H1 (cell line): ENCODE data around the gene CAT. TPM values are rescaled to one million over a fixed set of nuclear protein-coding genes. Genes with fewer than 3 reads are reported as not detected.

Source experiments
- CTCF ChIA-PET: fragments of 300-600 bp; sonication (Branson Sonifier 250); formaldehyde crosslinking; loops from one replicate; lab custom pipeline; 2021; ENCODE audit not compliant: partially characterized antibody; lab: Charles Lee
- POLR2A ChIA-PET: fragments of 300-600 bp; sonication (Branson Sonifier 250); formaldehyde crosslinking; loops from one replicate; lab custom pipeline; 2021; ENCODE audit warnings: inconsistent platforms; ENCODE audit not compliant: partially characterized antibody; lab: Charles Lee
- DNase-seq, 2 experiments: peaks; one replicate each; pipeline versions ENCODE4 v3.0.0 to v3.0.0-alpha.2; 2010 to 2022; ENCODE audit warnings: low spot score in 2 of 2, low read depth in 1 of 2, mixed read lengths in 1 of 2
- FAIRE-seq: peaks from 2 replicates; lab custom pipeline; 2011; peaks lifted over from hg19 to GRCh38; lab: Jason Lieb, UNC
- H2AFZ ChIP-seq: 2 replicates; pipeline ENCODE4 v1.8.1; 2012; ENCODE audit warnings: low read length, inconsistent platforms
- H2AK5ac ChIP-seq: 2 replicates; pipeline ENCODE4 v1.6.1; 2013; ENCODE audit warnings: low read depth, low read length
- H2BK120ac ChIP-seq: replicated peaks from 2 replicates; pipeline ENCODE3; 2013; ENCODE audit warnings: low read depth, low read length, inconsistent platforms
- H2BK12ac ChIP-seq: 2 replicates; pipeline ENCODE4 v1.6.1; 2013; ENCODE audit warnings: low read depth, low read length
- H2BK15ac ChIP-seq: 2 replicates; pipeline ENCODE4 v1.6.1; 2013; ENCODE audit warnings: low read length
- H2BK20ac ChIP-seq: 2 replicates; pipeline ENCODE4 v1.6.1; 2013; ENCODE audit warnings: low read length
- H2BK5ac ChIP-seq: 2 replicates; pipeline ENCODE4 v1.6.1; 2013; ENCODE audit warnings: low read depth, low read length
- H3K14ac ChIP-seq: 2 replicates; pipeline ENCODE4 v1.6.1; 2013; ENCODE audit warnings: inconsistent platforms; ENCODE audit not compliant: insufficient read length
- H3K18ac ChIP-seq: 2 replicates; pipeline ENCODE4 v1.6.1; 2013; ENCODE audit warnings: low read length; ENCODE audit errors: extremely low read depth
- H3K23ac ChIP-seq: 2 replicates; pipeline ENCODE4 v1.6.1; 2013; ENCODE audit warnings: inconsistent platforms; ENCODE audit not compliant: insufficient read length
- H3K23me2 ChIP-seq: 2 replicates; pipeline ENCODE4 v1.6.1; 2013; ENCODE audit warnings: low read depth, low read length
- H3K27ac ChIP-seq: 2 replicates; pipeline ENCODE4 v1.6.1; 2011; ENCODE audit warnings: low read depth, low read length, inconsistent platforms
- H3K27me3 ChIP-seq, 4 experiments: replicated peaks in 1 of 4; 1 replicate in 1 of 4; 2 replicates in 3 of 4; pipeline versions ENCODE4 v1.6.1 to v1.8.1; 2011 to 2013; ENCODE audit warnings: low read length in 3 of 4, mild to moderate bottlenecking in 3 of 4, inconsistent platforms in 2 of 4, mixed read lengths in 2 of 4, moderate library complexity in 1 of 4; ENCODE audit not compliant: control insufficient read depth in 3 of 4, insufficient read depth in 3 of 4; ENCODE audit errors: extremely low read depth in 1 of 4
- H3K36me3 ChIP-seq, 4 experiments: 2 replicates each; pipeline versions ENCODE4 v1.6.1 to v1.8.1; 2011 to 2013; ENCODE audit warnings: mild to moderate bottlenecking in 4 of 4, low read length in 3 of 4, moderate library complexity in 2 of 4, control low read depth in 1 of 4, inconsistent platforms in 1 of 4; ENCODE audit not compliant: insufficient read depth in 4 of 4, control insufficient read depth in 2 of 4
- H3K4ac ChIP-seq: replicated peaks from 2 replicates; pipeline ENCODE3; 2013; ENCODE audit warnings: low read length, low read depth, mixed read lengths, inconsistent platforms; ENCODE audit not compliant: insufficient read length
- H3K4me1 ChIP-seq, 4 experiments: replicated peaks in 1 of 4; 1 replicate in 1 of 4; 2 replicates in 3 of 4; pipeline versions ENCODE4 v1.6.1 to v1.8.1; 2011 to 2013; ENCODE audit warnings: low read length in 3 of 4, inconsistent platforms in 2 of 4, mixed read lengths in 1 of 4; ENCODE audit not compliant: insufficient read depth in 4 of 4, control insufficient read depth in 3 of 4
- H3K4me2 ChIP-seq, 2 experiments: 2 replicates each; pipeline versions ENCODE4 v1.6.1 to v1.8.1; 2011 to 2013; ENCODE audit warnings: low read depth in 2 of 2, low read length in 2 of 2, control low read depth in 1 of 2, inconsistent platforms in 1 of 2, mild to moderate bottlenecking in 1 of 2; ENCODE audit not compliant: insufficient read depth in 1 of 2
- H3K4me3 ChIP-seq, 4 experiments: fragments of 200-600, 300-600 bp in 1 of 4; sonication (generic), shearing (Covaris generic), sonication (Bioruptor Twin) in 1 of 4; 2 replicates each; pipeline versions ENCODE4 v1.5.1 to v1.8.1; 2011 to 2016; ENCODE audit warnings: low read length in 4 of 4, low read depth in 3 of 4, control low read depth in 2 of 4, inconsistent platforms in 2 of 4, mild to moderate bottlenecking in 2 of 4, mixed read lengths in 1 of 4, moderate library complexity in 1 of 4; ENCODE audit not compliant: insufficient read depth in 2 of 4; ENCODE audit errors: extremely low read depth in 1 of 4
- H3K56ac ChIP-seq: replicated peaks from 2 replicates; pipeline ENCODE3; 2013; ENCODE audit warnings: low read depth, mild to moderate bottlenecking, mixed read lengths, low read length, inconsistent platforms; ENCODE audit not compliant: insufficient read length
- H3K79me1 ChIP-seq: 2 replicates; pipeline ENCODE4 v1.6.1; 2013; ENCODE audit warnings: low read depth, low read length, control low read depth
- H3K79me2 ChIP-seq, 2 experiments: 2 replicates each; pipeline versions ENCODE4 v1.6.1 to v1.8.1; 2012 to 2013; ENCODE audit warnings: low read length in 2 of 2, mild to moderate bottlenecking in 2 of 2, inconsistent platforms in 1 of 2; ENCODE audit not compliant: insufficient read depth in 2 of 2, control insufficient read depth in 1 of 2
- H3K9ac ChIP-seq, 4 experiments: replicated peaks in 1 of 4; 1 replicate in 1 of 4; 2 replicates in 3 of 4; pipeline versions ENCODE4 v1.6.1 to v1.8.1; 2011 to 2013; ENCODE audit warnings: low read depth in 3 of 4, low read length in 3 of 4, control low read depth in 2 of 4, mild to moderate bottlenecking in 2 of 4, moderate library complexity in 2 of 4, inconsistent platforms in 1 of 4; ENCODE audit errors: extremely low read depth in 1 of 4
- H3K9me3 ChIP-seq, 2 experiments: 2 replicates each; pipeline versions ENCODE4 v1.6.1 to v1.8.1; 2012 to 2013; ENCODE audit warnings: mild to moderate bottlenecking in 2 of 2, moderate library complexity in 2 of 2, control low read depth in 1 of 2, inconsistent platforms in 1 of 2, low read depth in 1 of 2, low read length in 1 of 2, mixed read lengths in 1 of 2; ENCODE audit not compliant: insufficient read depth in 2 of 2
- H4K20me1 ChIP-seq, 2 experiments: replicated peaks in 1 of 2; 2 replicates each; pipeline versions ENCODE3 to v1.8.1; 2011 to 2013; ENCODE audit warnings: inconsistent platforms in 2 of 2, low read length in 2 of 2, mild to moderate bottlenecking in 1 of 2; ENCODE audit not compliant: insufficient read depth in 2 of 2, control insufficient read depth in 1 of 2
- H4K5ac ChIP-seq: 2 replicates; pipeline ENCODE4 v1.6.1; 2013; ENCODE audit warnings: low read length, low read depth, mixed read lengths, inconsistent platforms; ENCODE audit not compliant: insufficient read length
- H4K8ac ChIP-seq: 2 replicates; pipeline ENCODE4 v1.8.0; 2013; ENCODE audit warnings: mild to moderate bottlenecking, moderate library complexity, low read length, inconsistent platforms; ENCODE audit not compliant: insufficient read depth; ENCODE audit errors: extremely low read depth
- H4K91ac ChIP-seq: replicated peaks from 2 replicates; pipeline ENCODE3; 2013; ENCODE audit warnings: low read length, mixed read lengths, inconsistent platforms; ENCODE audit not compliant: insufficient read length
- BCL11A ChIP-seq, 2 experiments: IDR thresholded peaks; one replicate each; pipeline ENCODE4 v1.6.1; 2011; ENCODE audit warnings: low read depth in 2 of 2, low read length in 2 of 2, mild to moderate bottlenecking in 2 of 2
- CHD2 ChIP-seq: IDR thresholded peaks from 2 replicates; pipeline ENCODE4 v1.6.1; 2012; ENCODE audit warnings: low read length, improper control_type of control experiment
- CTCF ChIP-seq, 3 experiments: IDR thresholded peaks; 1 replicate in 2 of 3; 2 replicates in 1 of 3; pipeline versions ENCODE4 v1.5.1 to v1.6.1; 2011; ENCODE audit warnings: low read length in 3 of 3, mild to moderate bottlenecking in 3 of 3, inconsistent platforms in 2 of 3, low read depth in 1 of 3, moderate library complexity in 1 of 3; ENCODE audit not compliant: insufficient read depth in 1 of 3; ENCODE audit errors: control extremely low read depth in 1 of 3
- GABPA ChIP-seq: IDR thresholded peaks from 2 replicates; pipeline ENCODE4 v1.6.1; 2011; ENCODE audit warnings: mild to moderate bottlenecking, low read length, moderate library complexity, borderline replicate concordance; ENCODE audit not compliant: insufficient read depth
- GTF2F1 ChIP-seq: IDR thresholded peaks from 2 replicates; pipeline ENCODE4 v1.6.1; 2012; ENCODE audit warnings: low read depth, low read length, improper control_type of control experiment, borderline replicate concordance
- RNF2 ChIP-seq: fragments of 200-900, 300-1000 bp; sonication (generic); IDR thresholded peaks from 2 replicates; pipeline ENCODE4 v1.7.1; 2016; ENCODE audit warnings: borderline replicate concordance, low read depth, mild to moderate bottlenecking, antibody characterized with exemption, low read length; ENCODE audit not compliant: poor library complexity, severe bottlenecking; ENCODE audit errors: missing control alignments
- SIX5 ChIP-seq: IDR thresholded peaks from 2 replicates; pipeline ENCODE4 v1.6.1; 2011; ENCODE audit warnings: mild to moderate bottlenecking, low read depth, low read length
- SP1 ChIP-seq: IDR thresholded peaks from 2 replicates; pipeline ENCODE4 v1.6.1; 2011; ENCODE audit warnings: low read depth, low read length
- USF2 ChIP-seq: IDR thresholded peaks from 2 replicates; pipeline ENCODE4 v1.6.1; 2011; ENCODE audit warnings: low read length, improper control_type of control experiment
- WGBS, 2 experiments: shearing (Covaris generic) in 1 of 2; methylation state at CpG; one replicate each; pipeline versions ENCODE4 v1.1.6 to v1.1.7; 2013 to 2015; ENCODE audit warnings: low lambda C conversion rate in 2 of 2, mixed read lengths in 2 of 2, inconsistent platforms in 1 of 2, low coverage in 1 of 2, missing lambda C conversion rate in 1 of 2; ENCODE audit not compliant: insufficient replicate concordance in 2 of 2, insufficient coverage in 1 of 2, insufficient read length in 1 of 2; ENCODE audit errors: extremely low coverage in 1 of 2, missing lambda C conversion rate in 1 of 2; 5-methylcytosine and 5-hydroxymethylcytosine counted together
- polyA plus RNA-seq, 7 experiments: library from polyadenylated mRNA; depleted of rRNA in 3 of 7; stranded (reverse) in 5 of 7; unstranded in 2 of 7; fragments of >200 nt in 5 of 7; fragments of 200-250 nt in 2 of 7; gene quantifications; 1 replicate in 5 of 7; 2 replicates in 1 of 7; 4 replicates in 1 of 7; pipeline versions ENCODE4 v1.2.1 to v1.2.3, GENCODE V29; 2011 to 2013; ENCODE audit warnings: missing spikeins in 2 of 7, mixed read lengths in 2 of 7
- total RNA-seq: library from RNA; stranded (reverse); fragmentation: NEBNext Ultra II Directional; extraction: Animal tissue kit (Norgen Biotek cat#: 25700); gene quantifications from 2 replicates; pipeline ENCODE4 v1.2.1, GENCODE V29; 2021

The CAT gene
- total and polyA plus RNA-seq, 2 of the 8 experiments (the other 6 are each of a cell fraction or from before 2014, with no cell fraction given), result 9.6 to 15.0 TPM

- Histone ChIP-seq H2BK15ac (no peak overlapping the region), H3K18ac (no peak overlapping the region), H3K56ac (no peak overlapping the region), H3K4me2 (no peak overlapping the region), H2AFZ (no peak overlapping the region), H4K8ac (no peak overlapping the region), H4K5ac (no peak overlapping the region), H3K79me2 (no peaks in the 10 kb centered on the region), H2BK120ac (no peak overlapping the region), H3K4me1 (no peaks in the 10 kb centered on the region), H3K9ac (no peak overlapping the region), H2BK20ac (no peak overlapping the region), H3K14ac (no peak overlapping the region), H2BK5ac (no peak overlapping the region), H2BK12ac (no peak overlapping the region), H2AK5ac (no peak overlapping the region), H4K91ac (no peak overlapping the region), H3K4ac (no peak overlapping the region), H3K27me3 (no peaks in the 10 kb centered on the region), H3K9me3 (0 out of 4 replicates have a peak, but pooled peaks cover 0 to 3% of the 10 kb centered on the region in 2 experiments), H4K20me1 (no peaks in the 10 kb centered on the region), H3K79me1 (no peaks in the 10 kb centered on the region), H3K27ac (no peak overlapping the region), H3K36me3 (no peaks in the 10 kb centered on the region), H3K23me2 (no peaks in the 10 kb centered on the region), H3K23ac (no peak overlapping the region), H3K4me3 (no peak overlapping the region)
- DNase-seq (no peak), FAIRE-seq (no peak)
- WGBS, 2 experiments, result 95% methylated on average over 2 of the region's 2 CpGs; no CpG with 5 or more reads in 1 of the 2 experiments
- POLR2A ChIA-PET, result interaction anchor here (1.5 kb wide), 1 partner anchor 15 kb away, joined by 3 read pairs; no protein-coding TSS in a partner anchor
- CTCF ChIA-PET, result interaction anchor here (0.6 to 4.9 kb wide), 4 partner anchors 13 to 168 kb away, joined by 3 to 29 read pairs (median 5); no protein-coding TSS in a partner anchor
- no peak for TF ChIP-seq GTF2F1
- no peak for TF ChIP-seq GABPA
- no peak for TF ChIP-seq SIX5
- no peak for TF ChIP-seq USF2
- no peak for TF ChIP-seq CHD2
- no peak for TF ChIP-seq CTCF (IDR thresholded peaks at IDR 0.05; ENCODE audit: control extremely low read depth in 1 of 3, insufficient read depth in 1 of 3, low read depth in 1 of 3, low read length in 3 of 3)
- no peak for TF ChIP-seq BCL11A (IDR thresholded peaks at IDR 0.05; ENCODE audit: low read depth in 2 of 2, low read length in 2 of 2)
- TF ChIP-seq RNF2, result no peak
- TF ChIP-seq SP1, result no peak
Observed at GRCh38 chr11:34419158-34419557, 19.6 kb upstream of the CAT start.
